Astrocyte (in vitro differentiated cells and primary cell): ENCODE measurements around the gene ACTL7A. TPM values are rescaled to one million over a fixed set of nuclear protein-coding genes. Genes with fewer than 3 reads are reported as not detected.

Experiments
- DNase-seq: peaks from one replicate; pipeline ENCODE4 v3.0.0-alpha.2; 2010; ENCODE audit warnings: low read depth
- FAIRE-seq: peaks from 2 replicates; lab custom pipeline; 2011; peaks lifted over from hg19 to GRCh38; lab: Jason Lieb, UNC
- H2AFZ ChIP-seq: 2 replicates; pipeline ENCODE4 v1.6.0; 2012; ENCODE audit warnings: low read depth, low read length, inconsistent platforms
- H3K27ac ChIP-seq: 2 replicates; pipeline ENCODE4 v1.5.1; 2011; ENCODE audit warnings: low read depth, low read length, inconsistent platforms
- H3K27me3 ChIP-seq: 2 replicates; pipeline ENCODE4 v1.6.0; 2011; ENCODE audit warnings: low read length, inconsistent platforms; ENCODE audit not compliant: insufficient read depth
- H3K36me3 ChIP-seq: 2 replicates; pipeline ENCODE4 v1.5.1; 2011; ENCODE audit warnings: low read length, inconsistent platforms; ENCODE audit not compliant: insufficient read depth
- H3K4me1 ChIP-seq: 2 replicates; pipeline ENCODE4 v1.5.1; 2011; ENCODE audit warnings: low read length, inconsistent platforms; ENCODE audit not compliant: insufficient read depth
- H3K4me2 ChIP-seq: 2 replicates; pipeline ENCODE4 v1.6.0; 2012; ENCODE audit warnings: low read length, inconsistent platforms
- H3K4me3 ChIP-seq: 2 replicates; pipeline ENCODE4 v1.5.1; 2011; ENCODE audit warnings: low read depth, mild to moderate bottlenecking, low read length, inconsistent platforms; ENCODE audit not compliant: insufficient read depth
- H3K79me2 ChIP-seq: 2 replicates; pipeline ENCODE4 v1.6.0; 2012; ENCODE audit warnings: mild to moderate bottlenecking, low read length, inconsistent platforms; ENCODE audit not compliant: insufficient read depth
- H3K9ac ChIP-seq: 2 replicates; pipeline ENCODE4 v1.6.0; 2012; ENCODE audit warnings: mild to moderate bottlenecking, low read length, inconsistent platforms
- H3K9me3 ChIP-seq: 2 replicates; pipeline ENCODE4 v1.5.1; 2012; ENCODE audit warnings: low read depth, mild to moderate bottlenecking, low read length, inconsistent platforms; ENCODE audit not compliant: insufficient read depth
- H4K20me1 ChIP-seq: 2 replicates; pipeline ENCODE4 v1.6.0; 2012; ENCODE audit warnings: low read length, inconsistent platforms; ENCODE audit not compliant: insufficient read depth
- H3K27ac Mint-ChIP-seq: one replicate; pipeline ENCODE4 v1.8.0; 2021; ENCODE audit warnings: mild to moderate bottlenecking, mixed read lengths; ENCODE audit not compliant: unreplicated experiment
- H3K27me3 Mint-ChIP-seq: one replicate; pipeline ENCODE4 v1.8.0; 2021; ENCODE audit warnings: low read depth, mixed read lengths; ENCODE audit not compliant: unreplicated experiment
- H3K36me3 Mint-ChIP-seq: one replicate; pipeline ENCODE4 v1.8.0; 2021; ENCODE audit warnings: low read depth, mixed read lengths; ENCODE audit not compliant: unreplicated experiment
- H3K4me1 Mint-ChIP-seq: one replicate; pipeline ENCODE4 v1.8.0; 2021; ENCODE audit warnings: low read depth, mixed read lengths; ENCODE audit not compliant: unreplicated experiment
- H3K4me3 Mint-ChIP-seq: one replicate; pipeline ENCODE4 v1.8.0; 2021; ENCODE audit warnings: mild to moderate bottlenecking, moderate library complexity, mixed read lengths; ENCODE audit not compliant: unreplicated experiment
- H3K9me3 Mint-ChIP-seq: one replicate; pipeline ENCODE4 v1.8.0; 2021; ENCODE audit warnings: mild to moderate bottlenecking, mixed read lengths; ENCODE audit not compliant: unreplicated experiment
- EZH2 ChIP-seq: IDR thresholded peaks from 2 replicates; pipeline ENCODE4 v1.6.1; 2012; ENCODE audit warnings: mild to moderate bottlenecking, low read length, inconsistent platforms; ENCODE audit not compliant: insufficient read depth
- total RNA-seq: library from RNA; stranded (reverse); gene quantifications from 2 replicates; pipeline ENCODE4 v1.2.1, GENCODE V29; 2021
- TF ChIP-seq, protein P1 (sequence below): IDR thresholded peaks from 2 replicates; pipeline ENCODE4 v1.5.1; 2011; ENCODE audit warnings: low read depth, mild to moderate bottlenecking, inconsistent platforms, low read length, moderate library complexity; ENCODE audit not compliant: insufficient read depth

The ACTL7A gene
- total RNA-seq, 1 donor from 2014 or later: not detected

DNA sequence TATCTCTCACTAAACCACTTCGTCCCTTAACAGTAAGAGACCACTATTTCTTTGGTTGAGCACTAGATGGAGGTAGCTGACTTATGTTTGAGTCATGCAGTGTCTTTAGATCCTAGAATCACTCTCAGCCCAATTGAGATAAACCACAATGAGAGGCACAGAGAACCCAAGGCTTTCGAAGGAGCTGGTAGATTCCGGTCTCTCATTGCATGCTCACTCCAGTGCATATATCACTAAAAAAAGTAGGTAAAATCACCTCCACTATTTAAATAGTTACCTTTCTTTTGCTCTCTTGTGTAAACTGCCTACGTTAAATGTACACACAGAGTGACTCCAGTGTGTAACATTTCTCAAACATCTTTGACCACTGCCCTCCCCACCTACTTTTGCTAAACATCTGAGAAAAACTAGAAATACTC is 27.6 kb downstream of the ACTL7A start:
- H3K27me3 Mint-ChIP-seq: no peaks in the 10 kb centered on the region
- H3K27me3 ChIP-seq: no peaks in the 10 kb centered on the region
- H3K4me1 ChIP-seq: peaks cover 3% of the 10 kb centered on the region
- peaks cover 9% of the 10 kb centered on the region for H3K36me3 Mint-ChIP-seq
- no peaks in the 10 kb centered on the region for H3K79me2 ChIP-seq
- H3K36me3 ChIP-seq: peaks cover 12% of the 10 kb centered on the region
- no peak overlapping the region for H3K4me3 ChIP-seq
- peaks cover 17% of the 10 kb centered on the region for H3K4me1 Mint-ChIP-seq
- no peak overlapping the region for H3K4me2 ChIP-seq
- H3K9me3 Mint-ChIP-seq: no peaks in the 10 kb centered on the region
- peaks cover 4% of the 10 kb centered on the region for H4K20me1 ChIP-seq
- TF ChIP-seq, protein P1, sequence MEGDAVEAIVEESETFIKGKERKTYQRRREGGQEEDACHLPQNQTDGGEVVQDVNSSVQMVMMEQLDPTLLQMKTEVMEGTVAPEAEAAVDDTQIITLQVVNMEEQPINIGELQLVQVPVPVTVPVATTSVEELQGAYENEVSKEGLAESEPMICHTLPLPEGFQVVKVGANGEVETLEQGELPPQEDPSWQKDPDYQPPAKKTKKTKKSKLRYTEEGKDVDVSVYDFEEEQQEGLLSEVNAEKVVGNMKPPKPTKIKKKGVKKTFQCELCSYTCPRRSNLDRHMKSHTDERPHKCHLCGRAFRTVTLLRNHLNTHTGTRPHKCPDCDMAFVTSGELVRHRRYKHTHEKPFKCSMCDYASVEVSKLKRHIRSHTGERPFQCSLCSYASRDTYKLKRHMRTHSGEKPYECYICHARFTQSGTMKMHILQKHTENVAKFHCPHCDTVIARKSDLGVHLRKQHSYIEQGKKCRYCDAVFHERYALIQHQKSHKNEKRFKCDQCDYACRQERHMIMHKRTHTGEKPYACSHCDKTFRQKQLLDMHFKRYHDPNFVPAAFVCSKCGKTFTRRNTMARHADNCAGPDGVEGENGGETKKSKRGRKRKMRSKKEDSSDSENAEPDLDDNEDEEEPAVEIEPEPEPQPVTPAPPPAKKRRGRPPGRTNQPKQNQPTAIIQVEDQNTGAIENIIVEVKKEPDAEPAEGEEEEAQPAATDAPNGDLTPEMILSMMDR: peak; percentile 45
- TF ChIP-seq EZH2: no peak
- DNase-seq (peak; percentile 45), FAIRE-seq (no peak)
- H3K27ac ChIP-seq: no peak overlapping the region
- H3K4me3 Mint-ChIP-seq: no peak overlapping the region
- no peaks in the 10 kb centered on the region for H3K9me3 ChIP-seq
- H3K9ac ChIP-seq: no peak overlapping the region
- H2AFZ ChIP-seq: no peak overlapping the region
- H3K27ac Mint-ChIP-seq: no peak overlapping the region

DNA sequence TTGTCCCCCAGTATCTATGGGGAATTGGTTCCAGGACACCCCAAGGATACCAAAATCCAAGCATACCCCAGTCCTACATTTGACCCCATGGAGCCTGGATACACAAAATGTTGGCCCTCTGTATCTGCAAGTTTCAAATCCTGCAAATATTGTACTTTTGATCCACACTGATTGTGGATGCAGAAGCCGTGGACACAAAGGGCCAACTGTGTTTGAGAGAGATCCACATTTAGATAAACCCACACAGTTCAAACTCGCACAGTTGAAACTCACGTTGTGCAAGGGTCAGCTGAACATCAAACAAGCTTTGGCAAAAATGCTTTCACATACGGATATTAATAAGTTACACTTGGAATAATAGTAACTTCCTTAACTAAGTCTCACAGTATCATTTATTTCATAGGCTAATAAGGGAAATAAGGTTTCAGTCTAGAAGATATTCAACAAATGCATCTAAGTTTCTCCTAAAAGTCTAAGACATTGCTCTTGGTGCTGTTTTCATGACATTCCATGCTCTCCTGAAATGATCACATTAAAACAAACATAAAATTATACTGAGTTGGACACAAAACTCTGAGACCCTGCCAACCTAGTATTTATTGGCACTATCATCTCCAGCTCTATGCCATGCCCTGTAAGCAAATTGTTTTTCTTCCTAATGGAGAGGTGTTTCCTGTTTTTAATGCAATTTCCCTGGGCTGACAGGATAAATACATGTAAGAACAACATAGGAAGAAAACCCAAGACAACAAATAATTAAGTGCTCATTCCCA is 32.3 kb downstream of the ACTL7A start:
- Mint-ChIP-seq H3K4me3 (no peak overlapping the region), H3K27ac (no peak overlapping the region), H3K27me3 (no peaks in the 10 kb centered on the region), H3K36me3 (peaks cover 14% of the 10 kb centered on the region), H3K9me3 (no peaks in the 10 kb centered on the region), H3K4me1 (peaks cover 3% of the 10 kb centered on the region)
- Histone ChIP-seq H3K9me3 (no peaks in the 10 kb centered on the region), H3K27ac (no peak overlapping the region), H4K20me1 (no peaks in the 10 kb centered on the region), H3K4me1 (no peaks in the 10 kb centered on the region), H3K4me2 (no peak overlapping the region), H3K36me3 (peaks cover 24% of the 10 kb centered on the region), H3K4me3 (no peak overlapping the region), H3K27me3 (no peaks in the 10 kb centered on the region), H2AFZ (no peak overlapping the region), H3K79me2 (no peaks in the 10 kb centered on the region), H3K9ac (no peak overlapping the region)
- FAIRE-seq (no peak), DNase-seq (no peak)
- no peak for TF ChIP-seq EZH2
- TF ChIP-seq, protein P1: no peak
